Measurements from ENCODE around the gene PRKAR1B. TPM values are rescaled to one million over a fixed set of nuclear protein-coding genes. Genes with fewer than 3 reads are reported as not detected.

The PRKAR1B gene
- total RNA-seq, 1 donor from 2014 or later: 21.7 TPM

- no peak for TF ChIP-seq CTCF (IDR thresholded peaks at IDR 0.05; ENCODE audit: unreplicated experiment)
- DNase-seq (ENCODE audit: low spot score): no peak
- no peaks in the 10 kb centered on the region for H3K36me3 Mint-ChIP-seq (ENCODE audit: low read depth, unreplicated experiment)
- peaks cover 12% of the 10 kb centered on the region for H3K27me3 Mint-ChIP-seq (ENCODE audit: unreplicated experiment)
- no peak overlapping the region for H3K27ac Mint-ChIP-seq (ENCODE audit: unreplicated experiment)
- H3K9me3 Mint-ChIP-seq (ENCODE audit: unreplicated experiment): no peaks in the 10 kb centered on the region
- no peak overlapping the region for H3K4me3 Mint-ChIP-seq (ENCODE audit: unreplicated experiment)
- no peaks in the 10 kb centered on the region for H3K4me1 Mint-ChIP-seq (ENCODE audit: unreplicated experiment)
These were observed 225.6 kb downstream of the PRKAR1B start for GRCh38 chr7:501526-501925.

GRCh38 chr7:500521-501420, 226.3 kb downstream of the PRKAR1B start:
- Mint-ChIP-seq H3K9me3 (ENCODE audit: unreplicated experiment) (no peaks in the 10 kb centered on the region), H3K27ac (ENCODE audit: unreplicated experiment) (no peak overlapping the region), H3K4me3 (ENCODE audit: unreplicated experiment) (no peak overlapping the region), H3K27me3 (ENCODE audit: unreplicated experiment) (peaks cover 12% of the 10 kb centered on the region), H3K4me1 (ENCODE audit: unreplicated experiment) (no peaks in the 10 kb centered on the region), H3K36me3 (ENCODE audit: low read depth, unreplicated experiment) (no peaks in the 10 kb centered on the region)
- no peak for TF ChIP-seq CTCF (IDR thresholded peaks at IDR 0.05; ENCODE audit: unreplicated experiment)
- DNase-seq (ENCODE audit: low spot score): no peak

- peaks cover 7% of the 10 kb centered on the region for H3K27me3 Mint-ChIP-seq (ENCODE audit: unreplicated experiment)
- no peak overlapping the region for H3K27ac Mint-ChIP-seq (ENCODE audit: unreplicated experiment)
- no peaks in the 10 kb centered on the region for H3K36me3 Mint-ChIP-seq (ENCODE audit: low read depth, unreplicated experiment)
- no peak for DNase-seq (ENCODE audit: low spot score)
- H3K4me1 Mint-ChIP-seq (ENCODE audit: unreplicated experiment): no peaks in the 10 kb centered on the region
- no peaks in the 10 kb centered on the region for H3K9me3 Mint-ChIP-seq (ENCODE audit: unreplicated experiment)
- TF ChIP-seq CTCF (IDR thresholded peaks at IDR 0.05; ENCODE audit: unreplicated experiment): no peak
- no peak overlapping the region for H3K4me3 Mint-ChIP-seq (ENCODE audit: unreplicated experiment)
These were observed 227.1 kb downstream of the PRKAR1B start for GRCh38 chr7:499853-500485.

Other genes starting within 250 kb of the PRKAR1B start
- 0.85 TPM for gene PDGFA, start 207.4 kb downstream of the PRKAR1B start, total RNA-seq (ENCODE audit: unreplicated experiment)
- gene DNAAF5, start 582 bp downstream of the PRKAR1B start, total RNA-seq (ENCODE audit: unreplicated experiment): 30.7 TPM
- gene SUN1, start 105.2 kb upstream of the PRKAR1B start, total RNA-seq (ENCODE audit: unreplicated experiment): 150 TPM
- gene GET4, start 149.3 kb upstream of the PRKAR1B start, total RNA-seq (ENCODE audit: unreplicated experiment): 61.3 TPM
- 1.7 TPM for gene ADAP1, start 227.4 kb upstream of the PRKAR1B start, total RNA-seq (ENCODE audit: unreplicated experiment)
- gene COX19, start 248.3 kb upstream of the PRKAR1B start, total RNA-seq (ENCODE audit: unreplicated experiment): 10.2 TPM

All from endothelial cell (in vitro differentiated cells).